Mucosa of stomach (tissue), 1 donor: ENCODE results near the gene SNX8.

ENCODE experiments used
- H3K27me3 ChIP-seq: one replicate; pipeline ENCODE4 v1.7.0; 2013; ENCODE audit warnings: mild to moderate bottlenecking, low read length; ENCODE audit not compliant: control insufficient read depth, insufficient read depth
- H3K36me3 ChIP-seq: one replicate; pipeline ENCODE4 v1.7.0; 2013; ENCODE audit warnings: low read length; ENCODE audit not compliant: control insufficient read depth, insufficient read depth
- H3K4me1 ChIP-seq: one replicate; pipeline ENCODE4 v1.7.0; 2013; ENCODE audit warnings: mild to moderate bottlenecking, low read length; ENCODE audit not compliant: control insufficient read depth, insufficient read depth
- H3K4me3 ChIP-seq: one replicate; pipeline ENCODE4 v1.7.0; 2013; ENCODE audit warnings: low read length
- H3K9ac ChIP-seq: one replicate; pipeline ENCODE4 v1.7.0; 2013; ENCODE audit warnings: mild to moderate bottlenecking, low read length, moderate library complexity
- H3K9me3 ChIP-seq: one replicate; pipeline ENCODE4 v1.7.0; 2013; ENCODE audit warnings: mild to moderate bottlenecking, low read length, moderate library complexity; ENCODE audit not compliant: control insufficient read depth
- donor health status: Pancreatic carcinoma.

The SNX8 gene

DNA sequence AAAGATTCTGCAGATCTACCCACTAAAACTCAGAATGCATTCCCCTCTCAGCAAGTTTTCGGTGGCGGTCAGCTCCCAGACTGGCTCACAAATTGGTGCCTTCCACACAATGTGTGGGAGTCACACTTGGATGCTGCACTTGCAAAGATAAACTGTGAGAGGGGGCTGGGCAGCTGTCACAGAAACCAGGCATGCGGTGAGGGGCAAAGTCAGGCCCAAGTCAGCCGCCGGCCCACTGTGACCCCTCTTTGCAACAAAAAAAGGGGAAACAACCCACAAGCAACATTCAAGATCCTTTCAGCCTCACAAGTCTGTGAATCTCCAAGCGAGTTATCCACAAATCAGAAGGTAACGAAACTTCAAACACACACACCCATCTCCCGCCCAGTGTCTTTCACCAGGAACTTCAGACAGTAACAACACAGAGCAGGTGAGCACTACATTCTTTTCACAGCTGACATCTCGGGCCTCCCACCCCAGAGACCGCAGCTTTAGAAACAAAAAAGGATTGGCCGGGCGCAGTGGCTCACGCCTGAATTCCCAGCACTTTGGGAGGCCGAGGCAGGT lies 32.0 kb downstream of the SNX8 start:
- Histone ChIP-seq H3K4me3 (no peak overlapping the region), H3K9me3 (no peaks in the 10 kb centered on the region), H3K4me1 (no peaks in the 10 kb centered on the region), H3K36me3 (no peaks in the 10 kb centered on the region), H3K27me3 (no peaks in the 10 kb centered on the region), H3K9ac (no peak overlapping the region)

GRCh38 chr7:2281541-2281940 lies 32.7 kb downstream of the SNX8 start:
- H3K27me3 ChIP-seq, result no peaks in the 10 kb centered on the region
- H3K9ac ChIP-seq, result no peak overlapping the region

GRCh38 chr7:2280424-2280823 lies 33.8 kb downstream of the SNX8 start:
- H3K9ac ChIP-seq, result no peak overlapping the region
- H3K27me3 ChIP-seq, result no peaks in the 10 kb centered on the region
- no peaks in the 10 kb centered on the region for H3K36me3 ChIP-seq
- H3K4me3 ChIP-seq, result no peak overlapping the region
- no peaks in the 10 kb centered on the region for H3K9me3 ChIP-seq
- H3K4me1 ChIP-seq, result no peaks in the 10 kb centered on the region

More at GRCh38 chr7:2281541-2281940, 32.7 kb downstream of the SNX8 start:
- Histone ChIP-seq H3K36me3 (no peaks in the 10 kb centered on the region), H3K4me1 (no peaks in the 10 kb centered on the region), H3K9me3 (no peaks in the 10 kb centered on the region), H3K4me3 (no peak overlapping the region)

DNA sequence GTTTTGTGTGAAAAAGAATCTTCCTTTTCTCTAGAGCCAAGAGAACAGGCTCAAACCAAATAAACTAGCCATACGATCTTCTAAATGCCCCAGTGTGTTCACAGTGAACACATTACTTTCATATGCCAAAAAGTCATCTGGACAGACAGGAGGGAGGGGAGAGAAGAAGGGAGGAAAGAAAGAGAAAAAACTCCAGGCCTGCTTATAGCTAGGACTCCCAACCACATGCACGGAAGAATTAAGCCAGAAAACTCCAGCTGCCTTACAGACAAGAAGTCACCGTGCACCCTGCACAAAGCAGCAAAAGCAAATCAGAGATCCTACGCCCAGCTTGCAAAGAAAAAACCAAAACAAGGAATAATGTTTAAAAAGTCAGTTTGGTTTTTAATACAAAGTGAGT lies 34.3 kb downstream of the SNX8 start:
- no peaks in the 10 kb centered on the region for H3K9me3 ChIP-seq
- H3K4me3 ChIP-seq, result no peak overlapping the region
- no peaks in the 10 kb centered on the region for H3K4me1 ChIP-seq
- H3K27me3 ChIP-seq, result no peaks in the 10 kb centered on the region
- H3K36me3 ChIP-seq, result no peaks in the 10 kb centered on the region
- H3K9ac ChIP-seq, result no peak overlapping the region

- Histone ChIP-seq H3K9ac (no peak overlapping the region), H3K9me3 (no peaks in the 10 kb centered on the region), H3K4me3 (no peak overlapping the region), H3K27me3 (no peaks in the 10 kb centered on the region), H3K4me1 (no peaks in the 10 kb centered on the region), H3K36me3 (no peaks in the 10 kb centered on the region)
Observed at GRCh38 chr7:2278026-2278425, 36.2 kb downstream of the SNX8 start.

- no peak overlapping the region for H3K9ac ChIP-seq
- H3K4me3 ChIP-seq, result no peak overlapping the region
- H3K27me3 ChIP-seq, result no peaks in the 10 kb centered on the region
- no peaks in the 10 kb centered on the region for H3K4me1 ChIP-seq
- no peaks in the 10 kb centered on the region for H3K9me3 ChIP-seq
- no peaks in the 10 kb centered on the region for H3K36me3 ChIP-seq
Observed at GRCh38 chr7:2276107-2276506, 38.1 kb downstream of the SNX8 start.

DNA sequence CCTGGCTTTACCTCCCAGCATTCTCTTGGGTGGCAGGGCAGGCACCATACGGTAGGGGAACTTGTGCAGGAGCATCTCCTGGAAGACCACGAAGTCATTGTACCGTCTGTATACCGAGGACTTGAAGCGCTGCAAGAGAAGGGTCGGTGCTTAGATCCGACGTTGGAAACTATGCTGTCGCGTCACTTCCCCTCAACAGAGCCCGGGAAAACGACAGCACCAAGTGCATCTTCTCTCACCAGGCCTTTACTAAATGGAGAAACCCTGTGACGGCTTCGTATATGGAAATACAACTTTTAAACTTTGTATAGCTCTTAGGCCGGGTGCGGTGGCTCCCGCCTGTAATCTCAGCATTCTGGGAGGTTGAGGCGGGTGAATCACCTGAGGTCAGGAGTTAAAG lies 39.1 kb downstream of the SNX8 start:
- Histone ChIP-seq H3K9me3 (no peaks in the 10 kb centered on the region), H3K27me3 (no peaks in the 10 kb centered on the region), H3K4me1 (no peaks in the 10 kb centered on the region), H3K4me3 (no peak overlapping the region), H3K9ac (no peak overlapping the region), H3K36me3 (no peaks in the 10 kb centered on the region)

GRCh38 chr7:2274666-2275065 lies 39.6 kb downstream of the SNX8 start:
- Histone ChIP-seq H3K9ac (no peak overlapping the region), H3K9me3 (no peaks in the 10 kb centered on the region), H3K4me1 (no peaks in the 10 kb centered on the region), H3K36me3 (no peaks in the 10 kb centered on the region), H3K27me3 (no peaks in the 10 kb centered on the region), H3K4me3 (no peak overlapping the region)

DNA sequence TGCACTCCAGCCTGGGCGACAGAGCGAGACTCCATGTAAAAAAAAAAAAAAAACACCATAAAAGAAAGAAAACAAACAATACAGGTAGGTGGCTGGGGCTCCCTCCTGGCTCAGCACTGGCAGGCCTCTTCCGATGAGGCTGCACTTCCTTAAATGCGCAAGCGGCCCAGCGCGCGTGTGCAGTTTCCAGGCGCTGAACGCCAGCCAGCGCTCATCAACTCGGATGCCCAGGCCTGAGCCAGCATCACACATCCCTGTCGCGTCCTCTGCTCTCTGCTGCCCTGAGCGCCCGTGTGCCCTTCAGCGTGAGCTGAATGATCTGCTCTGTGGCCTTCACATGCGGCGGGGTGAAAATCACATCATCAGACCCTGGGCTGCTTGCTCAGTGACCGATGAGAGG lies 40.4 kb downstream of the SNX8 start:
- H3K4me3 ChIP-seq, result no peak overlapping the region
- no peaks in the 10 kb centered on the region for H3K36me3 ChIP-seq
- H3K9ac ChIP-seq, result no peak overlapping the region
- no peaks in the 10 kb centered on the region for H3K9me3 ChIP-seq
- H3K4me1 ChIP-seq, result no peaks in the 10 kb centered on the region
- H3K27me3 ChIP-seq, result no peaks in the 10 kb centered on the region

DNA sequence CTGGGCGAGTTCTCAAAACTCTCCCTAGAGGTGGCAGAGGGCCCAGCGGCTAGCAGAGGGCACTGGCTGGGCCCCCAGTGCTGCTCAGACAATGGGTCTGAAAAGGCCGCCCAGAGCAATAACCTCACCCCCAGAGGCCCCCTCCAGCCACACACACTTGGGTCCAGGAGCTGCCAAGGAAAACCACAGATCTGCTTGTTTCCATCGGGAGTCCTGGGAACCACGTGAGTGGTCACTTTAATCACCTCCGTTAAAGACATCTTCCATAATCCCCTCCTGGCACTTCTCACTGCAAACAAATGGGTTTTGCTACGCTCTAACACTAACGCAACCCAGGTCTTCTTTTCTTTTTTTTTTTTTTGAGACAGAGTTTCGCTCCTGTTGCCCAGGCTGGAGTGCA lies 42.2 kb downstream of the SNX8 start:
- H3K9me3 ChIP-seq, result no peaks in the 10 kb centered on the region
- no peaks in the 10 kb centered on the region for H3K36me3 ChIP-seq
- H3K27me3 ChIP-seq, result no peaks in the 10 kb centered on the region
- H3K9ac ChIP-seq, result no peak overlapping the region
- no peak overlapping the region for H3K4me3 ChIP-seq
- no peaks in the 10 kb centered on the region for H3K4me1 ChIP-seq

DNA sequence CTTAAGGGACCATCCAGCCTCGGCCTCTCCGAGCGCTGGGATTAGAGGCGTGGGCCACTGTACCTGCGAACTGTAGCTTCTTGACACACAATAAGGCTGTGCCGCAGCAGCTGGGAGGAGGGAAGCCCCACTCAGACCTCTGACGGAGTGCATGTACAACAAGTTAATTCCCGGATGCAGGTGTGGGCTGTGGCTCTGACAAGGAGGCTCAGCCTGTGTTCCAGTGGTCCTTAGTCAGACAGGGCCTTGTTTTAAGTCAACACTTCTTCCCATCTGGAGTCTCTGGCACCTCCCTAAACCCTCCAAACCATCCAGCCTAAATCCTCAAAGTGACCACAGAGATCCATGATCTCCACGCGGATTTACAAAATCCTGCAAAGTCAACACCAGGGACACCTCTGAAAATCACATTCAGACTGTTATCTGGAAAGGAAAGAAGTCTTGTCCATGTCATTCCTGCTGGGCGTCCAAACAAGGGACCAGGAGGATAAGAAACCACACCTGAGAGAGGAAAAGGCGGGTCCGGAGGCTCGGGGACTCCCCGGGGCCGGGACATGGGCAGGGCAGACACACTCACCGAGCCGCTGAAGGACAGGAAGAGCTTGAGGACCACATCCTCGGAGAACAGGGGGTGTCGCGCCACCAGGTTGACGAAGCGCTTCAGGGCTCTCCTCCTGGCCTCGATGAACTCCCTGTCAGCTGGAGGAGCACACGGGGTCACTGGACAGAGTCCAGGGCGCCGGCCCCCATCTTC lies 42.8 kb downstream of the SNX8 start:
- Histone ChIP-seq H3K9ac (no peak overlapping the region), H3K4me1 (no peaks in the 10 kb centered on the region), H3K4me3 (no peak overlapping the region), H3K9me3 (no peaks in the 10 kb centered on the region), H3K36me3 (no peaks in the 10 kb centered on the region), H3K27me3 (no peaks in the 10 kb centered on the region)

DNA sequence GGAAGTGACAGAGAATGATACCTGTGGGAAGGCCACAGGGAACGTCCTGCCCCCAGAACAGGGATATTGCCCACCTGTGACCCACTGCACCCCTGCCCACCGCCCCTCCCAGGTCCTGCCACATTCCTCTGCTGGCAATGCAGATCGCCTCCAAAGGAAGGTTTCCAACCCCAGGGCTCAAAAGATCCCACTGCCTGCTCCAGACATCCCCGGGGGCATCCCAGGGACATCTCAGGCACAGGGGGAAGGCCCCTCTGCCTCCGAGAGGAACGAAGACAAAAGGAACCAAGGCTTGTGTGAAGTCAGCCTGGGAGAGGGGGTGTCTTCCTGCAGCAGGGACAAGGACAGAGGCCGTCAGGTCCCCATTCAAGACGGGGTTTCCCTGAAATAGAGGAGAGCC lies 43.7 kb downstream of the SNX8 start:
- Histone ChIP-seq H3K4me3 (no peak overlapping the region), H3K4me1 (no peaks in the 10 kb centered on the region), H3K27me3 (no peaks in the 10 kb centered on the region), H3K9ac (no peak overlapping the region), H3K9me3 (no peaks in the 10 kb centered on the region), H3K36me3 (no peaks in the 10 kb centered on the region)
